Bone marrow (tissue), 2 donors: Measurements from ENCODE around the gene RFX2.
"Not testable (repeated sequence)": the region's sequence is repeated elsewhere in the genome, so short reads cannot be mapped to it uniquely, and the experiment has no call there.

Source experiments
- DNase-seq, 2 donors: peaks; one replicate each; lab custom pipeline; 2025; lab: John Stamatoyannopoulos, UW

Gene RFX2

GRCh38 chr19:5971714-5972354, 138.5 kb downstream of the RFX2 start:
- no peak for DNase-seq

- DNase-seq = no peak
Measured at GRCh38 chr19:5969476-5969875, 140.8 kb downstream of the RFX2 start.

DNA sequence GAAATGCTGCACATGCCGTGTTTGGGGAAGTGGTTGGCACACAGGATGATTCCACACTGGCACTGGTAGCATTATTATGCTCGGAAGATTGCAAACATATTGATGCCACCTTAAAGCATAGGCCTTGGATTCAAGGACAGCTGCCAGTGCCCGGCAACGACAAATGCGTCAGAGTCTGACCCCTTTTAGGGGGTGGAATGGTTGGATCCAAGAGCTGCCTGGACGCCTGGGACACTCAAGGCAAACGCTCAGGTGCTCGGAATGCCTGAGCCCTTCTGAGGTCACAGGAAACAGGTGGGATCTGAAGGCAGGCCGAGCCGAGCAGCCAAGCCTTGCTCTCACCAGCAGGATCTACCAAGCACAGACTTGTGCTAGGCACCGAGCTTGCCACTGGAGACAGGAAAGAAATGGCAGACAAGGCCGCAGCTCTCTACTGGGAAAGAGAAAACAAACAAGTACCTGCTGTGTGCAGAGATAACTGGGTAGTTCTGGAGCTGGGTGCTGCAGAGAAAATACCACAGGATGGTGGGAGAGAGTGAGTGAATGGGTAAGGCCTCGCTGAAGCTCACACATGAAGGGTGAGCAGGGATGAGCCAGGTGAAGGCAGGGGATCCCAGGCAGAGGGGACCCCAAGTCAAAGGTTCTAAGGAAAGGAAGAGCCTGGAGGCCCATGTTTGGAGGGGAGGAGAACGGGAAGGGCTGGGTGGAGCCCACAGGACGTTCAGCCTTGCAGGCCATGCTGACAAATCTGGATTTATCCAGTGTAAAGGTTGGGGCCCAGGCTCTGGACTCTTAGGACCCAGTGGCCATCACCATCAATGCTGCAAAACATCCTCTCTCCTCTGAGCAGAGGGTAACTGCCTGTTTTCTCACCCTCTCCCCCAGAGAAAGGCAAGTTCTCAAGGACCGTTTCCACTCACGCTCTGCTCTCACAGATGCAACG, 141.6 kb downstream of the RFX2 start:
- DNase-seq = no peak

DNA sequence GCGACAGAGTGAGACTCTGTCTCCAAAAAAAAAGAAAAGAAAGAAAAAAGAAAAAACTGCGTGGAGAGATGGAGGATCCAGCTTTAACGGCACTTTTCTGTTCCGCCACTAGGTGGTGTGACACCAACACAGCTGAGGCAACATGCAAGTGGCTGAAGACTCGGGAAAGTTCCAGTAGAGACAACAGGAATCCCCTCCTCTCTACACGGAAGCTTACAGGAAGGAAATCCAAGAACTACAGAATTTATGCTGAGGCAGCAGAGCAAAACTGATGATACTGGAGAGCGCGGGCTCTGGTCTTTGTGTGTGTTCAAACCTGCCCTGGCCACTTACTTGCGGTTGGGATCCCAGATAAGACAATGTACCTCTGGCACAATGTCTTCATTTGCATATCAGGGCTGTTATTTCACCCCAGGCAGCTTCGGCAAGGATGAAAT, 142.3 kb downstream of the RFX2 start:
- DNase-seq = peak; percentile 8 to 38

DNA sequence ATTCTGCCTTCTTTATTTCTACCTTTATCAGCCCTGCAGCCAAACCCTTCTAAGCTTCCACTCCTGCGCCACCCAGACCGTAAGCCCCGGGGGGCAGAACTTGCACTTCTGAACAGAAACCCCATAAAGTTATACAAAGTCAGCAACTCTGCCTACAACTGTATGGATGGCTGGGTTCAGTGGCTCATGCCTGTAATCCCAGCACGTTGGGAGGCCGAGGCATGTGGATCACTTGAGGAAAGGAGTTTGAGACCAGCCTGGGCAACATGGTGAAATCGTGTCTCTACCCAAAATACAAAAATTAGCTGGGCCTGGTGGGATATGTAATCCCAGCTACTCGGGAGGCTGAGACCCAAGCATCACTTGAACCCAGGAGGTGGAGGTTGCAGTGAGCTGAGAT, 142.7 kb downstream of the RFX2 start:
- no peak for DNase-seq

DNA sequence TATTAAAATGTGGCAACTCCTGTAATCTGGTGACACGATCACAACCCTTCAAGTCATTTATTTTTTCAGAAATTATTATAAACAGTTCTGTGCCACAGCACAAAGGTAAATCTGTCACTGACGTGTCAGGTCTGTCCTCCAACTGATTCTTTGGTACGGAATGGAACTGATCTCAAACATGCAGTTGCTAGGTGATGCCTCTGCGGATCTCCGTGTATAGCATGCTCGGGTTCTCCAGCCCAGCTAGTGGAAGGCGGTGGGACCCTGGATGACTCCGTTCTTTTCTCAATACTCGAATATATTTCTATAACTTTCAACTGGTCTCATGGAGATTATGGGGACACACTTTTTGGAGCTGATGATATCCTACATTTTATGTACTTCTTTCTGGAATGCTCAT, 143.4 kb downstream of the RFX2 start:
- no peak for DNase-seq

DNA sequence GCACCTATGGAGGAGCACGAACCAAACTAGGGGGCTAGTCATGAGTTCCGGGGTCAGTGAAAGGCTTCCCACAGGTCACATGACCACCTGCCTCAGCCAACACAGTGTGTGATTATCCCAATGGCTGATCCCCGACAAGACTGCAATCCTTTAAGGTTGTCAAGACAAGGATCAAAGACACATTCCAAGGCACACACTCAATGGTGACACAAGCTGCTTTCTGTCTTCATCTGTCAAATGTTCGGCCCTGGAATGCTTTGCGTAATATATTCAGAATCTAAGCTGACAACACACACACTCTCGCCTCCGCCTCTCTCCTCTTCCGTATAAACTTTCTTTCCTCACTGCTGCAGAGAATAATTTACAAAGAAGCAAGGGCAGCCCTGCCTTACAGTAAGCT, 144.1 kb downstream of the RFX2 start:
- no peak for DNase-seq

GRCh38 chr19:5964816-5965565, 145.3 kb downstream of the RFX2 start:
- no peak for DNase-seq

DNA sequence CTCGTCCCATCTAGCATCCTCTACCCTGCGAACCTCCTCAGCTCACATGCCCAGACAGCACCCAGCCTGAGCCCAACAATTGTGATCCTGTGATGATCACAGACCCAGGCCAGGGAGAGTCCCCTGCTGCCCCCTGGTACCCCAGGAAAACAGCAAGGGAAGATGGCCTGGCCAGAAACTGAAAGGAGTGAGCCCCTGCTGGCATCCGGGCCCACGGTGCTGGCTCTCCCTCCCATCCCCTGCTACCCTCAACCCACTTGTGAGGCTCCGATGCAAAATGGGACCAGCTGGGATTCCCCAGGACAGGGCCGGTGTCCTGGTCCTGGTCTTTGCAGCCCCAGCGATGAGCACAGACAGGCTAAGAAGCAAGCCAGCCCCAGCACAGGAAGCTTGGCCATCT, 146.4 kb downstream of the RFX2 start:
- DNase-seq = no peak

DNA sequence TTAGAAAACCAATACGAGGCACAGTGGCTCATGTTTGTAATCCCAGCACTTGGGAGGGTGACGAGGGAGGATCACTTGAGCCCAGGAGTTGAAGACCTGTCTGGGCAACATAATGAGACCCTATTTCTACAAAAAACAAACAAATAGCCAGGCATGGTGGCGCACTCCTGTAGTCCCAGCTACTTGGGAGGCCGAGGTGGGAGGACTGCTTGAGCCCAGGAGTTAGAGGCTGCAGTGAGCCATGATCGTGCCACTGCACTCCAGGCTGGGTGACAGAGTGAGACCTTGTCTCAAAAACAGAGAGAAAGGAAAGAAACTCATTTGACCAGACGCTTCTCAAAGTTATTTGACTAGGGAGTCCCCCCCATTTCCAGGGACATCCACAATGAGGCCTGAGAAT, 147.0 kb downstream of the RFX2 start:
- DNase-seq = not testable (repeated sequence)

DNA sequence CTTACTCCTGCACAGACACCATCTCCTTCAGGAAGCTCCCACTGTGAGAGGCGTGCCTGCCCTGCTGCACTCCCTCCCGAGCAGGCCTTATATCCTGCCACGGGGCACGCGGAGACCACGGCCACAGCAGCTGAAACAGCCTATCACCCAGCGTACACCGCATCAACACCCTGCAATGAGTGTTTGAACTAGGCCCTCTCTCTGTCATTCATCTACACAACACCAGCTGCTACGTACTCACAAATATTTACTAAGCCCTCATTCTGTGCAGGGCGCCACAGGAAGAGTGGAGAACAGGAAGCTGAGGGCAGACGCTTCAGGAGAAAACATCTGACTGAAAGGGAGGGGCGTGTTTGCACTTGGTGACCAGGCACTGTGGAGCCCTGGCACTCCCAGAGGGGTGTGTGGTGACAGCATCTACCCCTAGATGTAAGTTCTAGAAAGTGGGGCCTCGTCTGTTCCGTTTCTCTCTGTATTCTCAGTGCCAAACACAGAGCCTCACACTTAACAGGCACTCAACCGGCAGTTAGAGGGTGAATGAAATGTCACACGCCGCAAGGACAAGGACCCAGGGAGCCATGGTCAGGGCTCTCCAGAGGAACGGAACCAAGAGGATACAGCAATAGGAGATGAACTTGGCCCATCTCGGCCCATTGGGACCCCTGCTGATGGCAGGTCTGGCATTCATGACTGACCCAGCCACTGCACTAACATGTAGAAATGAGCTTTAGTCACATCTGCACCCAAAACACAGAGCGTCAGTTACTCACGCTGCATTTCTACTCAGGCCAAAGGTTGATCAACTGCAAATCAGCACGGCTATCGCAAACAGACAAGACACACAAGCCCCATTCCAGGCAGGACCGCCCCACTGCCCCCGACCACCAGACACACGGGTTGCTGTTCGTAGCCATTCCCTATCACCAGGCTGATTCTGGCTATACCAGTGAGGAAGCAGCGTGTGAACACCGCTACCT, 148.0 kb downstream of the RFX2 start:
- peak; percentile 21 to 92 for DNase-seq

- not testable (repeated sequence) for DNase-seq
Measured at GRCh38 chr19:5961641-5961968, 148.7 kb downstream of the RFX2 start.

DNA sequence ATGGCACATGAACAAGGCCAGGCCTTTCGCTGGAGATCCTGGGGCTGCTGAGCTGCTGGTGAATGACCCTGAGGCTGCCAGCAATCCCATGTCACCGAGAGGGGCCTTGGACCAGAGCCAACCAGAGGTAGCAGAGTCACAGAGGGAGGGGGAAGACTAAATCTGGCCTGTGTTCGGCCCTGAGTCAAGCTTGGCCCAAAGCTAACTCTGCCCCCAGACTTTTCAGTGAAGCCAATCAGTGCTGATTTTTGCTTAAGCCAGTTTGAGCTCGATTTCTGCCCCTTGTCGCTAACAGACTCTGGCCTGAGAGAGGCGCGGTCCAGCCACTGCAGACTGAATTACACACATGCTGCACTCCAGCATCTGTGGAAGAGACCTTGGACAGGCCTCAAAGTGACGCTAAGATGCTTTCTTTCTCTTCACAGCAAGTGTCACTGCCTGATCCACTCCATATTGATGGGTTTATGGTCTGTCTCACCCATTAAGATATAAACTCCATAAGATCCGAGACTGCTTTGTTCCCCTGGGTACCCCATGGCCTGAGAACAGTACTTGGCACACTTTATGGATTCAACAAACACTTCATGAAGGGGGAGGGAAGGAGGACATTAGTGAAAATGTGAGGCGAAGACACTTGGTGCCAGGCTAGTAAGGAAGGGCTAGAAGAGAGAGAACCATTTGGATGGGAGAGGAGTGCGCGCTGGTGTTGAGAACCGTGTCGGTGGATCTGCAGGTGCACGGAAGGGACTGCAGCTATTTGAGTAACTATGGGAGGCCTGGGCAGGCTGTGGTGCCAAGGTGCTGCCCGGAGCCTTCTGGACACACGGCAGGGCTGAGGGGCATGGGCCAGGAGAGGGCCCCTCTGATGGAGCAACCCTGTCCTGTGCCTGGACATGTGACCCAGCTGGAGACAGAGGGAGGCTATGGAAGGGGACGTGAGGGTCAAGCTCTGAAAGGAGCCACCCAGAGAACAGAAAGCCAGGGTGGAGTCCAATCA, 150.0 kb downstream of the RFX2 start:
- no peak for DNase-seq

DNA sequence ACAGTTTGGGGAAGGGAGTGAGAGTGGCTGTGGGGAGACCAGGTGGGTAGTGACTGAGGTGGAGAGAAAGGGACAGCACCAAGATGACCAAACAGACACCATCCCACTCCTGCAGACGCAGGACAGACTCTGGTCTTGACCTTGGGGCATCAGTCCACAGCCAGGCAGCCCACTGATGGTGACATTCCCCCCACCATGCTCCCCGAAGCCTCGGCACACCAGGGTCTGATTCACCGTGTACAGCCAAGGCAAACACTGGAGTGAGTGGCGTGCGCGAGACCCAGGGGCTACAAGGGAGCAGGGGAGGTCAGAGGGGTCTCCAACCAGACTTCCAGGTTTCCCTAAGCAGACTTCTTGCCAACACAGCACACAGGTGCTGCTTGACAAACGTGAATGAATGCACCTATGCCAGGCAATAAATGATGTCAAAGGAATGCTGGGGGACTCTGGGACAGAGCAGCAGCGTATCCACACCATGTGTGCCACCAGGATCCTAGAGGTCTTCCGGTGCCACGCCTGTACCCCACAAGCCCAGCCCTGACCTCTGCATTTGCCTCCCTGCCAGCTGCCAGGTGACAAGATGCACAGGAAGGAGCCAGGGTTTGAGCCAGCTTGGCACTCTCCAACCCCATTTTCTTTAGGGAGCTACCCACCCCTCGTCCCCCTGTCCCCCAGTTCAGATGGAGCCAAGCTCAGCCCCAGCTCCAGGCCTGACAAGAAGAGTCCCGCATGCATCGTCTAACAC, 150.9 kb downstream of the RFX2 start:
- no peak for DNase-seq

GRCh38 chr19:5958851-5959122, 151.5 kb downstream of the RFX2 start:
- DNase-seq = no peak

GRCh38 chr19:5958074-5958850, 152.0 kb downstream of the RFX2 start:
- no peak for DNase-seq

DNA sequence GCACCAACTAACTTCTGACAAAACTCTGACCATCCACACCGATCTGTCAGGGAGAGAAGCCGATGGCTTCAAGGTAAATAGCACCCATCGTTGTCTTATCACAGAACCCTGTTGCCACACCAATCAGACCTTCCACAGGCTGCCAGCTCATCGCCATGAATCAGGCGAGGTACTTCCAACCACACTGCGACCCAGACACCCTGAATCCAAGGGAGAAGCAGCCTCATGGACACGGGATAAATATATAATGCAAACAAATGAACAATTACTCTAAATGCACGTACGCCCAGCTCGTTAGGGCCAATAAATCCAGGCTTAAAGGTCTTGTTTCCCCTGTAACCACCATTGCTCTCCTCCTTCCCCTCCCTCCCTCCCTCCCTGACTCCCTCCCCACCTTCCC, 153.1 kb downstream of the RFX2 start:
- DNase-seq = no peak

GRCh38 chr19:5956728-5957127, 153.6 kb downstream of the RFX2 start:
- no peak for DNase-seq

DNA sequence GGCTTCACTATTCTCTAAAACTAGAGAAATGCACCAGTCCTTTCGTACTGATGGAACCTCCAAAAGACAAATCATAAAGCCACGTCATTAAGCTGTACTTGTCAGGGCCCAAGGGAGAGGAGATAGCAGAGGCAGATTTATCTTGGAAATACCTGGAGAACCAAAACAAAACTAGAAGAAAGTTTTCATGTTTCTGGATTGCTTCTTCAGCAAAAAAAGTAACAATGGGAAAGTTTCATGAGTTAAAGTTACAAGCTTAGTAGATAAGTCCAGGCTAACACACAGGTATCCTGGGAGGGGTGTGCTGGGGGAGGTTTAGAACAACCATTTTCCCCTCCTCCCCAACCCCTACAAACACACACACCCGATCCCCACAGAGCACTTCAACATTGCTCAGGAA, 154.0 kb downstream of the RFX2 start:
- no peak for DNase-seq
